Spinal cord (tissue), 10 donors: ENCODE results near the gene SLC16A10. TPM values are rescaled to one million over a fixed set of nuclear protein-coding genes. Genes with fewer than 3 reads are reported as not detected.

ENCODE experiments used
- DNase-seq, 6 donors: peaks; one replicate each; pipeline versions ENCODE4 v3.0.0 to v3.0.0-alpha.2; 2013 to 2015; ENCODE audit warnings: low spot score in 6 of 6, low read depth in 4 of 6
- H3K27ac ChIP-seq: one replicate; pipeline ENCODE4 v1.5.1; 2013; ENCODE audit warnings: low read depth, low read length, control low read depth
- H3K27me3 ChIP-seq: one replicate; pipeline ENCODE4 v1.6.1; 2013; ENCODE audit warnings: low read length; ENCODE audit not compliant: control insufficient read depth, insufficient read depth
- H3K36me3 ChIP-seq: one replicate; pipeline ENCODE4 v1.6.1; 2013; ENCODE audit warnings: low read length; ENCODE audit not compliant: control insufficient read depth, insufficient read depth
- H3K4me1 ChIP-seq: one replicate; pipeline ENCODE4 v1.6.1; 2013; ENCODE audit warnings: low read length; ENCODE audit not compliant: control insufficient read depth, insufficient read depth
- H3K4me3 ChIP-seq: one replicate; pipeline ENCODE4 v1.5.1; 2013; ENCODE audit warnings: low read depth, low read length, control low read depth
- H3K9me3 ChIP-seq: one replicate; pipeline ENCODE4 v1.6.1; 2013; ENCODE audit warnings: low read length; ENCODE audit not compliant: control insufficient read depth, insufficient read depth
- WGBS: methylation state at CpG from one replicate; pipeline ENCODE4 v1.1.5; 2013; ENCODE audit warnings: missing lambda C conversion rate; ENCODE audit not compliant: insufficient coverage; 5-methylcytosine and 5-hydroxymethylcytosine counted together
- polyA plus RNA-seq, 2 donors: library from polyadenylated mRNA; unstranded; fragments of 120-200 nt; gene quantifications; one replicate each; pipeline ENCODE4 v1.2.1, GENCODE V29; 2013; ENCODE audit not compliant: insufficient read length in 2 of 2
- small RNA-seq: library from RNA; depleted of rRNA; stranded (forward); fragments of <200 nt; gene quantifications from one replicate; pipeline ENCODE3, GENCODE V24; 2014; ENCODE audit warnings: low replicate concordance
- total RNA-seq, 2 donors: library from RNA; depleted of rRNA in 1 of 2; stranded (reverse); fragments of 120-200 nt in 1 of 2; fragments of >200 nt in 1 of 2; gene quantifications; one replicate each; pipeline versions ENCODE4 v1.2.3 to v1.2.4, GENCODE V29; 2013 to 2014
- donor health status: healthy.

SLC16A10 gene
- total and polyA plus RNA-seq, 4 donors: 3.4 to 15.2 (median 9.9) TPM

GRCh38 chr6:111276335-111276734, 189.0 kb downstream of the SLC16A10 start:
- Histone ChIP-seq H3K9me3 (peaks cover 4% of the 10 kb centered on the region), H3K27me3 (no peaks in the 10 kb centered on the region), H3K36me3 (peaks cover 25% of the 10 kb centered on the region), H3K4me3 (no peak overlapping the region), H3K4me1 (no peaks in the 10 kb centered on the region), H3K27ac (no peak overlapping the region)
- DNase-seq: no peak
- WGBS: 100% methylated on average over 1 of the region's 2 CpGs

- no peak for DNase-seq
- H3K4me3 ChIP-seq: no peak overlapping the region
- peaks cover 4% of the 10 kb centered on the region for H3K9me3 ChIP-seq
- no peaks in the 10 kb centered on the region for H3K27me3 ChIP-seq
- 97% methylated on average over 3 of the region's 3 CpGs for WGBS
- no peak overlapping the region for H3K27ac ChIP-seq
- H3K4me1 ChIP-seq: no peaks in the 10 kb centered on the region
- H3K36me3 ChIP-seq: peaks cover 25% of the 10 kb centered on the region
Observed at GRCh38 chr6:111276736-111277135, 189.4 kb downstream of the SLC16A10 start.

GRCh38 chr6:111277819-111278218, 190.5 kb downstream of the SLC16A10 start:
- H3K27me3 ChIP-seq: no peaks in the 10 kb centered on the region
- H3K9me3 ChIP-seq: peaks cover 4% of the 10 kb centered on the region
- no peak overlapping the region for H3K27ac ChIP-seq
- no peaks in the 10 kb centered on the region for H3K4me1 ChIP-seq
- no peak overlapping the region for H3K4me3 ChIP-seq
- no peak for DNase-seq
- WGBS: no CpG with 5 or more reads among the region's 1 CpG
- H3K36me3 ChIP-seq: peaks cover 23% of the 10 kb centered on the region

GRCh38 chr6:111278731-111279130, 191.4 kb downstream of the SLC16A10 start:
- Histone ChIP-seq H3K4me1 (no peaks in the 10 kb centered on the region), H3K27ac (no peak overlapping the region), H3K36me3 (peaks cover 17% of the 10 kb centered on the region), H3K4me3 (no peak overlapping the region), H3K9me3 (peaks cover 3% of the 10 kb centered on the region), H3K27me3 (no peaks in the 10 kb centered on the region)
- no peak for DNase-seq
- WGBS: no CpG with 5 or more reads among the region's 2 CpGs

DNA sequence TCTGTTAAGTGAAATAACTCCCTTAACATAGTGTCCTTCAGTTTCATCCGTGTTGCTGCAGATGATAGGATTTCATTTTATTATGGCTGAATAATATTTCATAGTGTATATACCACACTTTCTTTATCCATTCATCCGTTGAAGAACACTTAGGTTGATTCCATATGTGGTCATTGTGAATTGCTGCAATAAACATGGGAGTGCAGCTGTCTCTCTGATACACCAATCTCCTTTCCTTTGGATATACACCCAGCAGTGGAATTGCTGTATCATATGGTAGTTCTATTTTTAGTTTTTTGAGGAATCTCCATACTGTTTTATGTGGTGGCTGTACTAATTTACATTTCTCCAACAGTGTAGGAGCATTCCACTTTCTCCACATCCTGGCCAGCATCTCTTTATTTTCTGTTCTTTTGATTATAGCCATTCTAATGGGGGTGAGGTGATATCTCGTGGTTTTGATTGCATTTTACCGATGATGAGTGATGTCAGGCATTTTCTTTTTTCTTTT, 193.2 kb downstream of the SLC16A10 start:
- Histone ChIP-seq H3K4me1 (no peaks in the 10 kb centered on the region), H3K9me3 (no peaks in the 10 kb centered on the region), H3K27me3 (no peaks in the 10 kb centered on the region), H3K27ac (no peak overlapping the region), H3K36me3 (peaks cover 15% of the 10 kb centered on the region), H3K4me3 (no peak overlapping the region)
- WGBS: no CpG with 5 or more reads among the region's 4 CpGs
- no peak for DNase-seq

Small RNA genes lying within 50 kb of the gene (small RNA-seq; reads per million reads assigned to genes)
- gene RNU6-960P: not detected

Other genes starting within 250 kb of the SLC16A10 start
- 100 to 1,000 TPM in 1 of 2 donors, 10 to 100 TPM in 1; 72.1 to 108 TPM for gene AMD1, start 212.7 kb upstream of the SLC16A10 start, total RNA-seq
- 10 to 100 TPM; 62.1 to 67.4 TPM for gene AMD1, start 212.7 kb upstream of the SLC16A10 start, polyA plus RNA-seq
- gene GTF3C6, start 128.8 kb upstream of the SLC16A10 start, total RNA-seq: 10 to 100 TPM; 37.9 to 71.6 TPM
- gene GTF3C6, start 128.8 kb upstream of the SLC16A10 start, polyA plus RNA-seq: 100 to 1,000 TPM in 1 of 2 donors, 10 to 100 TPM in 1; 98.7 to 110 TPM
- gene RPF2, start 105.5 kb upstream of the SLC16A10 start, total RNA-seq: 10 to 100 TPM; 20.2 to 25.7 TPM
- 10 to 100 TPM; 20.1 to 21.8 TPM for gene RPF2, start 105.5 kb upstream of the SLC16A10 start, polyA plus RNA-seq